GM21737 (cell line): ENCODE data around the gene LRMDA.

Source experiments
- ATAC-seq: cut with Tn5 transposase; IDR thresholded peaks from one replicate; pipeline ENCODE4 v1.9.1; 2021; ENCODE audit warnings: mild to moderate bottlenecking, moderate library complexity; ENCODE audit not compliant: unreplicated experiment

LRMDA gene

DNA sequence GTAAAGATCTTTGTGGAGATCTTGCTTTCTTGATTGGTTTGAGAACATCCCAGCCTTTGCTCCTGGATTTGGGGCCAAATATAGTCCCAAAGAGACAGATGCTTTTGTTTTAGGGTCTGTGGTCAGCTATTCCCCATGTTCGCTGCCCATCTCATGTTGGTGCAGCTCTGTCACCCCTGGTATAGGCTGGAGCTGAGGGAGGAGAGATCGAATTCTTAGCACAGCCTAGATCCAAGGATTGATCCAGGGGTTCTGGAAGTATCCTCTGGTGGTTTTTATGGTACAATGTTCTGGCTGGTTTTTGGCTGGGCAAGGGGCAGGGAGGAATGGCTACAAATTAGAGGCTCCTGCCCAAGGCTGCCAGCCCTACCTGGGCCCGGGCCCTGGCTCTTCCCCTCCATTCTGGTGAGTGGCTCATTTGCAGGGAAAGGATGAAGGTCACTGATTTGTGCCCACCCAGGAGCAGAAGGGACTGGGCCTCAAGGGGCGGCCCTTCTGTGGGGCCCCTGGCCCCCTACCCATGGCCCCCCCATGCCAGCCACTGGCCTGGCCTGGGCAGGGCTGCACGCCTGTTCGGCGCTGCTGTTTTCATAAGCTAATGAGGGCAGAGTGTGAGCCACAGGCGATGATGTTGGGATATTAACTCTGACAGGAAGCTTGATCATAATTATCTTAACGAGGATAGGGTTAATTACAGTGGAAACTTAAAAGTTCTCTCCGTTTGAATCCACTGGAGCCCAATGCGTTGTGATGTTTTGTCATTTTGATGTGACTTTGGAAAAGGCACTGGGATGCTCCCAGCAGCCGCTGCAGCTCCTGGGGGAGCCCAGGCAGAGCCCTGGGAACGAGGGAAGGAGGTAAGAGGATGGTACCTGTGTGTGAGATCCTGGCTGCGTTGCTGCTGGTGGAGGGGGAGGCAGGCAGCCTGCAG lies 600.6 kb downstream of the LRMDA start:
- no peak for ATAC-seq

DNA sequence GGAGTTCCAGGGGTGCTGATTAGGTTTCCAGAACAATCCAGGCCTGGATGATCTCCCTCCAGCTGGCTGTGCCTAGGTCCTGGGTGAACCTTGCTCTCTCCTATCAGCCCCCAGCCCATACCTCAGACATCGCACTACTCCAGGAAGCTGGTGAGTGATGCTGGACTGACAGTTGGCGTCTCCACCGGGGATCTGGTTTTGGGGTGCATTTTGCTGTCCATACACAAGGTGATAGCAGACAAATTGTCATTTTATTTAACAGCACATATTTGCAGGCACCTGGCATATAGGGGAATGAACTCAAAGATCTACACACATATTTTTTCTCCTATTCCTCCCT lies 601.2 kb downstream of the LRMDA start:
- no peak for ATAC-seq

DNA sequence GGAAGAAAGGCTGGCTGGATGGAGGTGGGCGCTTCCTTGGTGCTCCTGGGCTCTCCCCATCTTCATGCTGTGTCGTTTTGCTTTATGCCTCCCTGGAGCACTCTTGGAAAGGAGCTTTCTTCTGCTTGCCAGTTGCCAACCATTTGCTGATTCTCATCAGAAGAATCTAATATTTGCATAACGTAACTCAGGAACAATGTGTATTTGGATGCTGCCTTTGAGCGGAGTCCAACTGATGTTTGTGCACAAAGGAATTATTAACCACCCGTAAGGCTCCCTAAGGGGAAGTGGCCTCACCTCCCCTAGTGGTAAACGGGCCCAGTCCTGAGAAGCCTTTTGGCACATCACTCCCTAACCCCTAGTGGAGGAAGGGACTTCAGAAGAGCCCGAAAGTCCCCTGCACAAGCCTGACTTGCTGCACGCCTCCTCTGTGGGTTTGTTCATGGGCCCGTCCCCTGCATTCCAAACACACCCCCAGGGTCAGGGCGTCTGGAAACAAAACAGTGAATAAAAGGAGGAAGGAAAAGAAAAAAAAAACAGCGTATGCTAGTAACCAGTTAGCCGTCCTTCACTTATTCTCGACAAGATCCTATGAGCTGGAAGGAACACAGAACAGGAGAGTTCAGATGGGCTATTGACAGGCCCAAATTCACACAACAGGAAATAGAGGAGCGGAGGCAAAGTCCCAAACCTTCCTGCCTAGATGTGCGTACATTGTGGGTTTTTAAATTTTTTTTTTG lies 602.2 kb downstream of the LRMDA start:
- ATAC-seq: no peak

DNA sequence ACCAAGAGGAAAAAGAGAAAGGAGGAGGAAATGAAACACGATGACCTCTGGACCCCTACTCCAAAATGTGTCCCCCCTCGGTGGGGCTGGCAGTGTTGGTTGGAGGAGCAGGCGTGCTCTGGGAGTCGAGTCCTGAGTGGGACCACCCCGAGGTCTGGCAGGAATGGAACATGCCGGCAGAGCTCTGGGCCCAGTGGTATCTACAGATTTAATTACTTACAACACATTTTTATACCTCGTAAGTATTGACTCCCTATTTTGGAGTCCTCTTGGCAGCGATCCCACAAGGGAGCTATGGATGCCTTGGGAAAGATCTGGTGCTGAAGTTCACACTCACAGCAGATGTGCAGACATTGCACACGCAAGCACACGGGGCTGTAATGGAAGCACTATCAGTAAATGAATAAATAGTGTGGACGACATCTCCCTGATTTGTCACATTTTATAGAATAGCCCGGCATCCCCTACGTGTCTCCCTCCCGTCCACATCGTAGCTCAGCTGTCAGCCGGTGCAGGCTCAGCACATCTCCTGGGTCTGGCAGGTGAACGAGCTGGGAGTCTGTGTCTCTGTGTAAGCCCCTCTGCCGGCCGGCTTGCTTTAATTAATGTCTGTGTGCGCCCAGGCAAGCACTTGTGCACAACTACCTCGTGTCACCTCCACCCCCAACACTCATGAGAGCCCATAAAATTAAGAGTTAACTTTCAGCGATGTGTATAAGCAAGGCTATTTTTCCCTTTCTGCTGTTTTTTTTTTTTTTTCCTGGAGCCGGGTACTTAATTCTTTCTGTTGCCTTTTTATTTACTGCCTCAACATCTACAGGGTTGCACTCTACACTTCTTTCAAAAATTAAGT lies 603.2 kb downstream of the LRMDA start:
- no peak for ATAC-seq

DNA sequence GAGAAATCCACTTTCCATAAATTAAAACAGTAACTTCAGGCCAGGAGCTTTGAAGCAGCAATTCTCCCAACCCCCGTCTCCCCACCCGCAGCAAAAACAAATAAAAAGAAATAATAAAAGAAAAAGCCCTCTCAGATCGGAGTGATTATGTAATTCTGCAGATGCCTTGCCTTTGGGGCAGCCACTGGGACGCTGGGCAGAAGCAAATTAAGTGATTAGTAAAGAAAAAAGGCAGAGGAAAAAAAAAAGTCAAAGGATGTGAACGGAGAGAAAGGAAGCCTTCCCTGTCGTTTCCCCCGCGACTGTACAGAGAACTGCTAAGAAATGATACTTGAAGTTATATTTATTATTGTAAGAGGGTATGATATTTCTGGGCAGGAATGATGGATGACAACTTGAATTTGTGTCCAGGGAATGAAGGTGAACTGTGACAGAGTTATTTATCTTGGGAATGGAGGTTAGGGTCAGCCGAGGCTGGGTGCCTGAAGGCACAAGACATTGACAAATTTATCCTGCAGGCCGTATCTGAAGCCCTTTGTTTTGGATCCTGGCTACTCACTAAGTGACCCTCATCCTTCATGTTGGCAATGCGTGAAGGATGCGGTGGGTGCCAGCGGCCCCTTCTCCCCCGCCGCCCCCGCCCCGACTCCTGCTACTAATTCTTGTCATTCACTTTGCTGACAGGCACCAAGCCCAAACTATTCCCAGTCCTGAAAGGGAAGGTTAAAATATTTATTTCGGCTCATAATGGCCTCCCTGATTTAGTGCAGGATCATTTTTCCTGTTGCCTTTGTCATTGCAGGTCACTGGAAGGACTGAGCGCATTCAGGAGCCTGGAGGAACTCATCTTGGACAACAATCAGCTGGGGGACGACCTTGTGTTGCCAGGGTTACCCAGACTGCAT lies 604.0 kb downstream of the LRMDA start:
- ATAC-seq: no peak

DNA sequence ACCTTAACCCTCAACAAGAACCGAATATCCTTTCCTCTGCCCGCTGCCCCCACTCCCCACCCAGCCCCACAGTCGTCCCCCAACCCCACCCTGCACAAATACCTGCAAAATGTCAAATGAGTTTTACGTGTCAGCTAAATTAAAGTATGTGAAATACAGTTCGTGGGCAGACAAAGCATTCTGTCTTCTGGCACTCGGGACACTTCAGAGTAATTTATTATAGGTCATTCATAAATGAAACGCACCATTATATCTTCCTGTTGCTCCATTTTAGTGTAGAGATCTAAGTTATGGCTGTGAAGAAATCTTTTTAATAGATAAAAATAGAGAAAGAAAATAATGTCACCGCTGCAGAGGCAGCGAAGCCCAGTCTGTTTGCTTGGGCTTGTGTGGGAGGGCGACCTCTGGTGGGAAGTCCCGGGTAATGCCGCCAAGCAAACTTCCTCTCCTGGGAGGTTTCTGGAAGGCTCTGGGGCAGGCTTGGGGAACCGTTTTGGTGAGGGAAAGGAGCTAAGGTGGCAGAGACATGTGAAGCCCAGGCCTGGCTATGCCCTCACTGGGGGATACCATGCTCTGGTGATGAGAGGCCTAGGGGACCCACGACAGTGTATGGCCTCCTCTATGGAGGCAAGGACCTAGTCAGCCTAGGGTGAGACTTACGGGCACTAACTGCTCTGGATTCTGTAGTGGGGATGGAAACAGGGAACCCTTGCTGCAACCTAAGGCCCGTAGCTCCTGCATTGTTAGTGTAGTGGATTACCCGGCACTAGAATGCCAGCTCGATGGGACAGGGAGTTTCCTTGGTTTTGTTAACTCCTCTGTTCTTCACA lies 604.9 kb downstream of the LRMDA start:
- no peak for ATAC-seq

DNA sequence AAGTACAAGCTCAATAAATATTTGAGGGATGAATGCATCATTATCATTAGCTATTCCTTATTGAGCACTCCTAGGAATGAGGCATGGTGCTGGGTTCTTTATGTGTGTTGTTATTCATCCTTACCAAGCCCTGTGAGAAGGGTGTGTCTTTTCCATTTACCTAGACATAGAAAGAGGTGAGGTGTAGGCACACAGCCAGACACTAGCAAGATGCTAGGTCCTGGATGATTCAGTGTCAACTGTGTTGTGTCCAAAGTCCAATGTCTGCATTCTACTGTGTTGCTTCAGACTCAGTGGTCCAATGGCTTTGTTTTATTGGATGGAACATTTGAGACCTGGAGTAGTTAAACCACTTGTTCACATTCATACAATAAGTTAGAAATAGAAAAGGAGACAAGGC lies 605.5 kb downstream of the LRMDA start:
- ATAC-seq: no peak

DNA sequence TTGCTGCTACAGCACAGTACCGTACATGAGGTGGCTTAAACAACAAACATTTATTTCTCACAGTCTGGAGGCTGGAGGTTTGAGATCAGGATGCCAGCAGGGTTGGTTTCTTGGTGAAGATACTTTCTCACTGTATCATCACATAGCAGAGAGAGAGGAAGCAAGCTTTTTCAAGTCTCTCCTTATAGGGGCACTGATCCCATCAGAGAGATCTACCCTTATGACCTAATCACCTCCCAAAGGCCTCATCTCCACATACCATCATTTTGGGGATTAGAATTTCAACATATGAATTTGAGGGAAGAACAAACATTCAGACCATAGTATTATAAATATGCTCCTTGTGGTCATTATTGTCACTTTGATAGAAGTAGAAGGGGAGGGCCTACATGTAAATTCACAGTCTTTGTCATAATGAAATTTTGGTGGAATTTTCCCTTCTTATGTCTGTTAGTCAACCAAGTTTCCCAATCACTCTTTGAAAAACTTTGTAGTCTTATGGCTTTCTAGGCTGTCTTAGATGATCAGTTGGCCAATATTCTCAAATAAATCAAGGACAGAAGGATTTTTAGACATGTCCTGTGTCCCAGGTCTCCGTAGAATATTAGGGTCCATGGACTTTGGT lies 606.2 kb downstream of the LRMDA start:
- no peak for ATAC-seq

DNA sequence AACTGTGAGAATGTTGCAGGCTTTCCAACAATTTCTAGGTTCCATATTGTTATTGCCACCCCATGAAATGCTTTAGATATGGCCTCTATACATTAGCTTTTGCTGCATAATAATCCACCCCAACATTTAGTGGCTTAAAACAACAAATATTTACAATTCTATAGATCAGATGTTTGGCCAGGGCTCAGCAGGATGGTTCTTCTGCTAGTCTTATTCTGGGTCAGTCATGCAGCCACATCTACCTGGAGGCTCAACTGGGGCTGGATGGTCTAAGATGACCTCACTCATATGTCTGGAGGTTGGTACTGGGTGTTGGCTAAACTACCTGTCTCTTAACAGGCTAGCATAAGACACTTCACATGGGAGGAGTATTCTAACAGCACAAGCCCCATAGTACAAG lies 607.3 kb downstream of the LRMDA start:
- no peak for ATAC-seq

DNA sequence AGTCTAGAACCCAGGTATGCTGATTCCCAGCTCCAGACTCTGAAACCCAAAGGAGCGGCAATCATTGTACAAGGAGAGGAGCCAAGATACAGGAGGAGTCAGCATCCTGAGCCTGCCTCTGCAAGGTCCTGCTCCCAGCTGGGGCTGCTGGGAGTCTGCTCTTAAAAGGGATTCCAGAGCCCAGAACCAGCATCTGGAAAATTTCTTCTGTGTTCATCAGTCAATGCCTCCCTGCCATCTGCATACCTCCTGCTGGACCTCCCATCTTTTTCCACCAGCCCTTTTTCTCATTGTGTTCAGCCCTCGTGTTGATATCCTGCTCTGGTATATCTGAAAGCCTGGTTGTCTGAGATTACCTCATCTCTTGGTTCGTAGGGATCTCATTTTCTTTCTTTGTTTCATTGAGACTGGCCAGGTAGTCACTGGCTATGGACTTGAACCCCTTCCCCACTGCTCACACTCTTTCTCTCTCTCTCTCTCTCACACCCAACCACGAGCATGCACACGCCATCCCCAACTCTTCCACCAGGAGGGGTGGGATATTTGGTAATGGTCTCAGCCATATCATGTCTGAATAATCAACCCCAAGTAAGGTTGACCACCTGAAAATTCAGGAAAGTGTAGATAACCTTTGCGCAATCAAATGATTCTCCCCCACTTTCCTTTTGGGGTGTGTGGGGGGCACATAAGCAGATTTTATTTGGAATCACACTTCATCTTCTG lies 608.8 kb downstream of the LRMDA start:
- no peak for ATAC-seq

DNA sequence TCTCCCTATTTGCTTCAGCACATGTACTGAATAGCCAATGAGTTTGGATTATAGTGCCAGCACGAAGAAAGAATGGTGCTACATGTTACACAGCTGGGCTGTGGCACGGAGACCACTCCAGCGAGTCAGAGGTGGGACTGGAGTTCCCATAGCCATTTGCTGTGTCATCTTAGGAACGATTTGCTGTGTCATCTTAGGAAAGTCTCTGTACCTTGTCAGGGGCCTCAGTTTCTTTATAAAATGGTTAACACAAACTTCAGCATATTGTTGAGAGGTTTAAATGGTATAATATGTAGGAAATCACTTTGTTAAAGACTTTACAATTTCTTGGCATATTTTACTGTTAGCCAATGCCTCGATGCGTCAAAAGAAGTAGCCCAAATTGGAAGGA lies 609.4 kb downstream of the LRMDA start:
- no peak for ATAC-seq

DNA sequence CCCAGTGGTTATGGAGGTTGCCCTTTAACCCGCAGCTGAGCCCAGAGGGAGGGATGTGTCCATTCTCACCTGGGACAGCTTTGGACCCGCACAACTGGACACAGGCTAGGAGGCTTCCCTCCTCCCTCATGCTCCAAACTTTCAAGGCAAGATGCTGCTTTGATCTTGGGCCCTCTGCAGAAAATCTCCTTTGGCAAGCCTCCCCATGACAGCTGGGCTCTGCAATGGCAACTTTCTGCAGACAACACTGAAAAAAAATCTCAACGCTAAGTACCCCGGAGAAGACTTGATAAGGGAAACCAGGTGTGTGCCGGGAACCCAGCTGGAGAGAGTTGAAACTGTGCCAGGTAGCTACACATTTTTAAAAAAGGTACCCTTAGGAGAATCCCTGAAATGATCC lies 610.1 kb downstream of the LRMDA start:
- ATAC-seq: no peak

DNA sequence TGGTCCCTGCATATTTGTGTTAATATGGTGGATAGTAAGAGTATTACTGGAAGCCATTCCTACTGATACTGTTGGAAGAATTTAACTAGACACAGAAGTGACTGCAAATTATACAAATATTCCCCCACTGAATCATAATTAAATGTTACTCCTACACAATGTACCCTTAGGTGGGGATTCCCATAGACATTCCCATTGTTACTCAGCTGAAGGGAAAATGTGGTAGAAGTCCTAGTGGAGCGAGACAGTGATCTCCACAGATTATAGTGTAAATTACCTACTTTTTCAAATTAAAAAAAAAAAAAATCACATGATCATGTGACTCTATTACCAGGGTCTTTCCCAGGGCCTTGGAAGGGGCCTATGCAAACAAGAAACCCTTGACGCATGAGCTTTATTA lies 611.8 kb downstream of the LRMDA start:
- ATAC-seq: no peak

DNA sequence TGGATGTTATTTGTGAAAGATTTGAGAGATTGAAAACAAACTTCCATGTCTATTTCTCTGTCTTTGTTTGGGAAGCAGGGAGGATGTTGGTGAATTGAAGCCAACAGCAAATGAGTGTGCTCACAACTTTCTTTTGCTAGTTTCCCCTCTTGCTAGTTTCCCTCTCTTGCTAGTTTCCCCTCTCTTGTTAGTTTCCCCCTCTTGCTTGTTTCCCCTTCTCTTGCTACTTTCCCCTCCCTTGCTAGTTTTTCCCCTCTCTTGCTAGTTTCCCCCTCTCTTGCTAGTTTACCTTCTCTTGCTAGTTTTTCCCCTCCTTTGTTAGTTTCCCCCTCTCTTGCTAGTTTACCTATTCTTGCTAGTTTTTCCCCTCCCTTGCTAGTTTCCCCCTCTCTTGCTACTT lies 613.3 kb downstream of the LRMDA start:
- ATAC-seq: no peak

DNA sequence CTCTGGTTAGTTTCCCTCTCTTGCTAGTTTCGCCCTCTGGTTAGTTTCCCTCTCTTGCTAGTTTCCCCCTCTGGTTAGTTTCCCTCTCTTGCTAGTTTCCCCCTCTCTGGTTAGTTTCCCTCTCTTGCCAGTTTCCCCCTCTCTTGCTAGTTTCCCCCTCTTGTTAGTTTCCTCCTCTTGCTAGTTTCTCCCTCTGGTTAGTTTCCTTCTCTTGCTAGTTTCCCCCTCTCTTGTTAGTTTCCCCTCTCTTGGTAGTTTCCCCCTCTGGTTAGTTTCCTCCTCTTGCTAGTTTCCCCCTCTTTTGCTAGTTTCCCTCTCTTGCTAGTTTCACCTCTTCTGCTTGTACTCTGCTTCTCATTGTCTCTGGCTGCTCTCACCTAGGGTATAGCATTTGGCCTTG lies 613.8 kb downstream of the LRMDA start:
- no peak for ATAC-seq

DNA sequence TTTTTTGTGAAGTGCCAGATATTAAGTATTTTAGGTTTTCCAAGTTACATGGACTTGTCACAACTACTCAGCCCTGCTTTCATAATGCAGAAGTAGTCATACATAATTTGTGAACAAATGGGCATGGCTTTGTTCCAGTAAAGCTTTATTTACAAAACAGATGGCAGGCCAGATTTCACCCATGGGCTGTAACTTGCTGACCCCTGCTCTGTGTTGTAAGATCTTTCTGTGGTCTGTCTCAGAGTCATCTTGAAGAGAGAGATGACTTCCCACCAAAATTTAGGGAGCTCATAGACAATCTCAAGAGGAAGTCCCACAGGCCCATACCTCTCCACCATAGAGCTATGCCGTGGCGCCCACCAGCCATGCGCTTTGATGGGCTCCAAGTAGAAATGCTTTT lies 616.1 kb downstream of the LRMDA start:
- ATAC-seq: no peak

DNA sequence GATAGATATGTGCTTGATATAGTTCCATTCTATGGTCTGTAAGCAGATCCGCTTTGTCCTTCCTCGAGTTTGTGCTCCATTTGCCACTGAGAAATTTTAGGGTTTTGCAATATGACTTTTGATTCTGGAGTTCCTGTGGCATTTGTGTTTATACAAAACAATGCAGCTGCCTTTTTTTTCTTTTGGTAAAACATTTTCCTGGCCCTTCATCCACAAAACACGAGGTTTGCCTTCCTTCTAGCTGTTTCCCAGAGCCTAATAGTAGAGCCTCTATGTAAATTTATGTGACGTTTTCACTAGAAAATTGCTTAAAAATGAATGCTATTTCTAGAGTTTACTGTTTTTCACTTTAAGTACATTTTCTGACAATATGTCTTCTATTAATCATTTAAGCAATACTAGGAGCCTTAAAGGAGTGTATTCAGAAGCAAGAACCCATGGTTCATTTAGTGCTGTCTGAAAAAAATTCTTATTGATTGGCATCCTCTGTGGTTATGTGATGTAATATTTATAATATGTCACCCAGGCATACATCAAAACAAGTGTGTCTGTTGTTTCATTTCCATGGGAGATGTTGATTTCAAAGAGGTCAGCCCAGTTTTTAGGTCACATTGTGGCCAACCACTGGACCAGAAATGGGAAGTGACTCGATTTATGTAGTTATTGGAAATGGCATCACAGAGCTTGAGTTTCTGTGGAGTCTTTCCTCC lies 618.3 kb downstream of the LRMDA start:
- ATAC-seq: no peak

DNA sequence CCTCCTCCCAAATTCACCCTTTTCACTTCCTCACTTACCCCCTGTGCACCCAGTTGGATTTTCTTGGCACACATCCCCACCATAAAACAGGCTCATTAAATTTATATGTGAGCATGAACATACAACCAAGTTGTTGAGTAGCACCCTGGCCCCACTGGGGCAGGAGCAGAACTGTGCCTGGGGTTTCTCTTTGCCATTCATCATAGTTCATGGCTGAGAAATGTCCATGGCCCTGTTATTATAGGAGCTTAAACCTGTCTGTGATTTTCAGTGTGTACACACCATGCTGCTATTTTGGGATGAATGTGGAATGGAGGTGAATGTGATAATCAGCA lies 618.8 kb downstream of the LRMDA start:
- ATAC-seq: no peak
